Nephron progenitor cell (in vitro differentiated cells): Measurements from ENCODE around the gene FCHO2.
"Not testable (repeated sequence)": the region's sequence is repeated elsewhere in the genome, so short reads cannot be mapped to it uniquely, and the experiment has no call there.

ENCODE experiments used
- DNase-seq: peaks from one replicate; pipeline ENCODE4 v3.0.0; 2021
- H3K27ac Mint-ChIP-seq: 2 replicates; pipeline ENCODE4 v1.8.0; 2021; ENCODE audit warnings: mild to moderate bottlenecking, moderate library complexity, mixed read lengths
- H3K27me3 Mint-ChIP-seq: 2 replicates; pipeline ENCODE4 v1.8.0; 2021; ENCODE audit warnings: mild to moderate bottlenecking, low read depth, mixed read lengths; ENCODE audit not compliant: poor library complexity
- H3K36me3 Mint-ChIP-seq: 2 replicates; pipeline ENCODE4 v1.8.0; 2021; ENCODE audit warnings: low read depth, mixed read lengths
- H3K4me1 Mint-ChIP-seq: 2 replicates; pipeline ENCODE4 v1.8.0; 2021; ENCODE audit warnings: mixed read lengths
- H3K4me3 Mint-ChIP-seq: 2 replicates; pipeline ENCODE4 v1.8.0; 2021; ENCODE audit warnings: mild to moderate bottlenecking, moderate library complexity, mixed read lengths
- H3K9me3 Mint-ChIP-seq: 2 replicates; pipeline ENCODE4 v1.8.0; 2021; ENCODE audit warnings: mild to moderate bottlenecking, moderate library complexity, mixed read lengths
- CTCF ChIP-seq: fragments of 200-600 bp; sonication (generic); IDR thresholded peaks from 2 replicates; pipeline ENCODE4 v1.5.0; 2021; ENCODE audit warnings: antibody characterized with exemption

FCHO2 gene

GRCh38 chr5:72996632-72997031, 40.8 kb downstream of the FCHO2 start:
- H3K27me3 Mint-ChIP-seq = no peaks in the 10 kb centered on the region
- peaks cover 19% of the 10 kb centered on the region for H3K9me3 Mint-ChIP-seq
- no peaks in the 10 kb centered on the region for H3K4me1 Mint-ChIP-seq
- no peak for TF ChIP-seq CTCF
- no peak for DNase-seq
- H3K27ac Mint-ChIP-seq = no peak overlapping the region
- no peak overlapping the region for H3K4me3 Mint-ChIP-seq
- H3K36me3 Mint-ChIP-seq = peaks cover 51% of the 10 kb centered on the region

GRCh38 chr5:72999916-73000315, 44.1 kb downstream of the FCHO2 start:
- Mint-ChIP-seq H3K4me3 (no peak overlapping the region), H3K27me3 (no peaks in the 10 kb centered on the region), H3K27ac (no peak overlapping the region), H3K36me3 (peaks cover 22% of the 10 kb centered on the region), H3K9me3 (peaks cover under 1% of the 10 kb centered on the region), H3K4me1 (no peaks in the 10 kb centered on the region)
- TF ChIP-seq CTCF = no peak
- no peak for DNase-seq

GRCh38 chr5:73005886-73006285, 50.0 kb downstream of the FCHO2 start:
- Mint-ChIP-seq H3K27me3 (no peaks in the 10 kb centered on the region), H3K9me3 (no peaks in the 10 kb centered on the region), H3K27ac (no peak overlapping the region), H3K4me3 (no peak overlapping the region), H3K36me3 (peaks cover 12% of the 10 kb centered on the region), H3K4me1 (no peaks in the 10 kb centered on the region)
- no peak for TF ChIP-seq CTCF
- no peak for DNase-seq

GRCh38 chr5:73007051-73007450, 51.2 kb downstream of the FCHO2 start:
- Mint-ChIP-seq H3K4me3 (no peak overlapping the region), H3K9me3 (no peaks in the 10 kb centered on the region), H3K4me1 (no peaks in the 10 kb centered on the region), H3K27ac (no peak overlapping the region), H3K36me3 (peaks cover 20% of the 10 kb centered on the region), H3K27me3 (no peaks in the 10 kb centered on the region)
- no peak for DNase-seq
- no peak for TF ChIP-seq CTCF

- no peak for DNase-seq
- Mint-ChIP-seq H3K27ac (no peak overlapping the region), H3K9me3 (no peaks in the 10 kb centered on the region)
Observed at GRCh38 chr5:73008831-73009230, 53.0 kb downstream of the FCHO2 start.

GRCh38 chr5:73011612-73012011, 55.8 kb downstream of the FCHO2 start:
- not testable (repeated sequence) for H3K4me3 Mint-ChIP-seq, H3K27me3 Mint-ChIP-seq, DNase-seq, H3K9me3 Mint-ChIP-seq, H3K4me1 Mint-ChIP-seq, H3K27ac Mint-ChIP-seq
- peaks cover 28% of the 10 kb centered on the region for H3K36me3 Mint-ChIP-seq

More at GRCh38 chr5:73008831-73009230, 53.0 kb downstream of the FCHO2 start:
- Mint-ChIP-seq H3K27me3 (no peaks in the 10 kb centered on the region), H3K36me3 (peaks cover 24% of the 10 kb centered on the region), H3K4me3 (no peak overlapping the region), H3K4me1 (no peaks in the 10 kb centered on the region)
- no peak for TF ChIP-seq CTCF
